KMS-11 (cell line): ENCODE measurements around the gene WDR18.

Source experiments
- H2AFZ ChIP-seq: fragments of 200-600 bp; sonication (generic); 2 replicates; pipeline ENCODE4 v1.6.1; 2016; ENCODE audit warnings: antibody characterized with exemption, mixed run types, low read depth
- H3K27ac ChIP-seq: fragments of 200-600 bp; sonication (generic); 2 replicates; pipeline ENCODE4 v1.6.1; 2016; ENCODE audit warnings: mild to moderate bottlenecking, mixed run types
- H3K27me3 ChIP-seq: fragments of 200-600 bp; sonication (generic); 2 replicates; pipeline ENCODE4 v1.6.1; 2017; ENCODE audit warnings: mild to moderate bottlenecking, low read depth, mixed run types, moderate library complexity; ENCODE audit not compliant: insufficient read depth
- H3K36me3 ChIP-seq: fragments of 200-600 bp; sonication (generic); 2 replicates; pipeline ENCODE4 v1.6.1; 2017; ENCODE audit warnings: mild to moderate bottlenecking, mixed run types; ENCODE audit not compliant: insufficient read depth
- H3K4me1 ChIP-seq: fragments of 200-600 bp; sonication (generic); 2 replicates; pipeline ENCODE4 v1.6.1; 2016; ENCODE audit warnings: mild to moderate bottlenecking, low read depth, mixed run types; ENCODE audit not compliant: poor library complexity, severe bottlenecking
- H3K4me2 ChIP-seq: fragments of 200-600 bp; sonication (generic); 2 replicates; pipeline ENCODE4 v1.7.0; 2016; ENCODE audit warnings: mild to moderate bottlenecking, mixed run types
- H3K4me3 ChIP-seq: fragments of 200-600 bp; sonication (generic); IDR thresholded peaks from 2 replicates; pipeline ENCODE4 v1.6.1; 2017; ENCODE audit warnings: low read depth, low read length, mixed read lengths; ENCODE audit not compliant: insufficient read depth
- H3K79me2 ChIP-seq: fragments of 200-600 bp; sonication (generic); 2 replicates; pipeline ENCODE4 v1.6.1; 2016; ENCODE audit warnings: low read depth, mixed run types; ENCODE audit not compliant: insufficient read depth
- H3K9ac ChIP-seq: fragments of 200-600 bp; sonication (generic); 2 replicates; pipeline ENCODE4 v1.6.1; 2016; ENCODE audit warnings: mild to moderate bottlenecking, mixed run types
- H4K20me1 ChIP-seq: fragments of 200-600 bp; sonication (generic); 2 replicates; pipeline ENCODE4 v1.6.1; 2016; ENCODE audit warnings: mild to moderate bottlenecking, mixed run types; ENCODE audit not compliant: insufficient read depth
- TF ChIP-seq, protein P1 (sequence below): fragments of 200-600 bp; sonication (generic); conservative IDR thresholded peaks from 2 replicates; pipeline ENCODE4 v1.6.1; 2017; ENCODE audit warnings: low read depth, mild to moderate bottlenecking, antibody characterized with exemption, low read length, moderate library complexity, mixed read lengths

The WDR18 gene

DNA sequence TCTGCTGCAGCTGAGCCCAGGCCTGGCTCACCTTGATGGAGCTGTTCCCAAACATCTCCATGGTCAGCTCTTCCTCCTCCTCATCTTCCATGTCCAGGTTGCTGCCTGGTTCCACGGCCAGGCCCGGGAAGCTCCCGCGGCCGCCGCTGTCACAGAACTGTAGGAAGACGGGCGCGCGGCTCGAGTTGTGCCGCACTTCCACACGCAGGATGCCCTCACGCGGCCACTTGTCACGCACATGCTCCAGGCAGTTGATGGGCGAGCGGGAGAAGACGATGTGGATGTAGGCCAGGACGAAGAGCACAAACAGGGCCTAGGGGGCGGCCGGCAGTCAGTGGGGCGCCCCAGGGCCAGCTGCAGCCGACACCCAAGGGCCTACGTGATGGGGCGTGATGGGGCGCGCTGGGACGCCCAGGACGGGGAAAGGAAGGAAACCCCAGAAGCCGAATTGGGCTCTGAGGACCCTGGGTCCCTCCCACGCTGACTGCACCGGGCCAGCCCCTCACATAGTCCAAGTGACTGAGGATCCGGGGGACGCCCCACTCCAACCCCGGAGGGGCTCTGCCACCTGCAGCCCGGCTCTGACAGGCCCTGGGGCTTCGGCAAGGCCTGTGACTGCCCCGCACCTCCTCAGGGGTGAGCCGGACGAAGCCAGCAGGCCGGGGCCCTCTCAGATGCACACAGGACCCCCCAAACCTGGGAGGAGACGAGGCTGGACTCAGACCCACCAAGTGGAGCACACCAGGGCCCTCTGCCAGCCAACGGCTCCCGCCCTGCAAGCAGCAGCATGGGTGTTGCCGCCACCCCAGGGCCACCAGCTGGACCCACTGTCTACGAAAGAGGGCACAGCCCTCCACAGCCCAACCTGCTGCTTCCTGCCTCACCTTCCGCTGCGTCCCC is 30.3 kb downstream of the WDR18 start:
- H3K27ac ChIP-seq, result no peak overlapping the region
- peaks cover 47% of the 10 kb centered on the region for H3K79me2 ChIP-seq
- H3K4me2 ChIP-seq, result no peak overlapping the region
- no peak overlapping the region for H3K4me3 ChIP-seq
- H4K20me1 ChIP-seq, result peaks cover 14% of the 10 kb centered on the region
- TF ChIP-seq, protein P1, sequence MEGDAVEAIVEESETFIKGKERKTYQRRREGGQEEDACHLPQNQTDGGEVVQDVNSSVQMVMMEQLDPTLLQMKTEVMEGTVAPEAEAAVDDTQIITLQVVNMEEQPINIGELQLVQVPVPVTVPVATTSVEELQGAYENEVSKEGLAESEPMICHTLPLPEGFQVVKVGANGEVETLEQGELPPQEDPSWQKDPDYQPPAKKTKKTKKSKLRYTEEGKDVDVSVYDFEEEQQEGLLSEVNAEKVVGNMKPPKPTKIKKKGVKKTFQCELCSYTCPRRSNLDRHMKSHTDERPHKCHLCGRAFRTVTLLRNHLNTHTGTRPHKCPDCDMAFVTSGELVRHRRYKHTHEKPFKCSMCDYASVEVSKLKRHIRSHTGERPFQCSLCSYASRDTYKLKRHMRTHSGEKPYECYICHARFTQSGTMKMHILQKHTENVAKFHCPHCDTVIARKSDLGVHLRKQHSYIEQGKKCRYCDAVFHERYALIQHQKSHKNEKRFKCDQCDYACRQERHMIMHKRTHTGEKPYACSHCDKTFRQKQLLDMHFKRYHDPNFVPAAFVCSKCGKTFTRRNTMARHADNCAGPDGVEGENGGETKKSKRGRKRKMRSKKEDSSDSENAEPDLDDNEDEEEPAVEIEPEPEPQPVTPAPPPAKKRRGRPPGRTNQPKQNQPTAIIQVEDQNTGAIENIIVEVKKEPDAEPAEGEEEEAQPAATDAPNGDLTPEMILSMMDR, result no peak
- H3K9ac ChIP-seq, result no peak overlapping the region
- no peaks in the 10 kb centered on the region for H3K27me3 ChIP-seq
- H3K36me3 ChIP-seq, result no peaks in the 10 kb centered on the region
- peaks cover 13% of the 10 kb centered on the region for H3K4me1 ChIP-seq
- H2AFZ ChIP-seq, result no peak overlapping the region

DNA sequence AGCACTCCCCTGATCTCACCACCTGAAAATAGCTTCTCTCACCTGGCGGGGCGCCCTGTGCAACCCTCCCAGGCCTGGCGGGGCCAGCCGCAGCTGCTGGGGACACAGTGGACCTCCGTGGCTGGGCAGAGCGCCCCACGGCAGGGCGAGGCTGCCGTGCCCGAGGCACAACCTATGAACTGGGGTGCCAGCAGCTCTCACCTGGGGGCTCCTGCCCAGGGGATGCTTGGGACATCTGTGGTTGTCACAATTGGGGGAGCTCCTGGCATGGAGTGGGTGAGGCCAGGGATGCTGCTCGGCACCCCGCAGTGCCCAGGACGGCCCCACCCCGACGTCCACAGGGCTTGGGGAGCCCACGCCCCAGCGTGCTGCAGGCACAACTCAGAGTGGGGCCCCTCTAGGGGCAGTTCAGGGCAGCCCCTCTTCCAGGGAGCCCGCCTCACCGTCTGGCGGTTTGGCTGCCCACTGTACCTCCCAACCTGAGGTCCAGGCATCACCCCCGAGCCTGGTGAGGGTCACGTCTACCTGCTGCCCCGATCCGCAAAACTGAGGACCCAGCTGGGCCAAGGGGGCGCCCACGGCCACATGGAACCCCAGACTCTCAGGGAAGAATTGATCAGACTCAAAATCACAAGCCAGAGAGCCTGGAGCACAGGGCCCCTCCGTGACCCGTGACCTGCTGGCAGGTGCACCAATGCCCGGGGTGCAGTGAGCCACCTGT is 31.1 kb downstream of the WDR18 start:
- no peak overlapping the region for H3K27ac ChIP-seq
- H4K20me1 ChIP-seq, result peaks cover 14% of the 10 kb centered on the region
- no peaks in the 10 kb centered on the region for H3K27me3 ChIP-seq
- TF ChIP-seq, protein P1, result no peak
- H3K4me2 ChIP-seq, result no peak overlapping the region
- no peak overlapping the region for H3K9ac ChIP-seq
- H3K4me3 ChIP-seq, result no peak overlapping the region
- H3K4me1 ChIP-seq, result peaks cover 17% of the 10 kb centered on the region
- no peaks in the 10 kb centered on the region for H3K36me3 ChIP-seq
- peaks cover 55% of the 10 kb centered on the region for H3K79me2 ChIP-seq
- H2AFZ ChIP-seq, result no peak overlapping the region

DNA sequence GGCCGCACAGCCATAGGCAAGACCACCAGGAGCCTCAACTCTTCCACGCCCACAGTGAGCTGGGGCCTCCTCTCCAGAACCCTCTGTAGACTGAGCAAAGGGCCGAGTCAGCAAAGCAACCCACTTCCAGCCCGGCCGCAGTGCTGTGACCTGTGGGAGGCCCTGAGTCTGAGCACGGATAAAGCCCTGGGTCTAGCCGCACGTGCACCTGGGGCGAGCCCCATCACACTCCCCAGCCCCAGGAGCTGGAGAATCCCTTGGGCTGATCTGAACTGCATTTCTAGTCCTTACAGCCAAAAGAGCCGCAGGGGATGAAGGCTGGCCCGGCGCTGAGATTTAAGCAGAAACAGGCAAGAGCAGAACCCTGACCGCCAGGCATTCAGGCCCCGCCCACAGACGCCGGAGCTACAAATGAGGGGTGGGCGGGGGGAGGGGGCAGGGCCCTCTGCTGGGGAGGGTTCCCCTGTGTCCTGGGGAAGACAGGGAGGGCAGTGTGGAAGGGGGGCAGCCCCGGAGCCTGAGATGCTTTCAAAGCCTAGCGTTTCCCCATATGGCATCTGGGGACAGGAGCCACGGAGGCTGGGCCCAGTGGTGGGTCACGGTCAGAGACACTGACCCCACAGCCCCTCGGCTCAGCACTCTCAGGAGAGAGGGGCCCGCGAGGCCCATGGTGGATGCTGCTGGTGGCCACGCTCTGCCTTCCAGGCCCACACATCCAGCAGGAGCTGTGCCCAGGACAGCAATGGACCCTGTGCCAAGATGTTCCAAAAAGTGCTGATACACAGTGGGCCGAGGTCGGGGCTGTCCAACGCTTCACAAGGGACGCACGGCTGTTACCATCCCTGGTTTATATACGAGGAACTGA is 31.9 kb downstream of the WDR18 start:
- Histone ChIP-seq H4K20me1 (peaks cover 14% of the 10 kb centered on the region), H2AFZ (no peak overlapping the region), H3K4me3 (no peak overlapping the region), H3K79me2 (peaks cover 60% of the 10 kb centered on the region), H3K4me2 (no peak overlapping the region), H3K4me1 (peaks cover 17% of the 10 kb centered on the region), H3K9ac (no peak overlapping the region), H3K27ac (no peak overlapping the region), H3K27me3 (no peaks in the 10 kb centered on the region), H3K36me3 (no peaks in the 10 kb centered on the region)
- TF ChIP-seq, protein P1, result no peak

DNA sequence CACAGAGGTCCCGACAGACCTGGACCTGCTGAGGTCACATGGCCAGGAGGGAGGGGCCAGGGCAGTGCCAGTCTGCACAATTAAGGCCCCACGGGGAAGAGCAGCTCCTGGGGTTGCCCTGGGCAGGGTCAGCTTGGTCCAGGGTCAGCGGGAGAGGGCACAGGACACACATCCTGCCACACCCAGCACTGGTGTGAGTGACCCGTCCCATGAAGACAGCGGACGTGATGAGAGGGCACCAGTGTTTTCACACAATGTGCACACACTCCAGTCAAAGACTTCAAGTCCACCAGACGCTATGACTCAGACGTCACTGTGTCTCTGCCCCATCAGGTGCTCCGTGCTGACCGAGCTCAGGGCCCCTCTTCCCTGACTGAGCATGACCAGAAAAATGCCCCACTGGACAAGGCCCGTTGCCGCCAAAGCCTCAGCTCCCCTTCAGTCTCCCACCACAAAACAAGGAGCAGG is 32.5 kb downstream of the WDR18 start:
- peaks cover 60% of the 10 kb centered on the region for H3K79me2 ChIP-seq
- peaks cover 19% of the 10 kb centered on the region for H3K4me1 ChIP-seq
- H3K4me2 ChIP-seq, result no peak overlapping the region
- no peak overlapping the region for H3K27ac ChIP-seq
- TF ChIP-seq, protein P1, result no peak
- H4K20me1 ChIP-seq, result peaks cover 14% of the 10 kb centered on the region
- no peaks in the 10 kb centered on the region for H3K36me3 ChIP-seq
- H3K4me3 ChIP-seq, result no peak overlapping the region
- H2AFZ ChIP-seq, result no peak overlapping the region
- H3K27me3 ChIP-seq, result no peaks in the 10 kb centered on the region
- H3K9ac ChIP-seq, result no peak overlapping the region
